Renal pelvis (tissue), 4 donors: ENCODE measurements around the gene RASGRP4. TPM values are rescaled to one million over a fixed set of nuclear protein-coding genes. Genes with fewer than 3 reads are reported as not detected.
"Not testable (repeated sequence)": the region's sequence is repeated elsewhere in the genome, so short reads cannot be mapped to it uniquely, and the experiment has no call there.

Experiments
- DNase-seq: peaks from one replicate; pipeline ENCODE4 v3.0.0-alpha.2; 2013
- polyA plus RNA-seq, 3 donors: library from polyadenylated mRNA; unstranded; fragments of 120-200 nt; gene quantifications; one replicate each; pipeline ENCODE4 v1.2.1, GENCODE V29; 2013; ENCODE audit not compliant: insufficient read length in 3 of 3

RASGRP4 gene
- polyA plus RNA-seq, 3 donors, result 0.81 to 0.96 (median 0.84) TPM

GRCh38 chr19:38417146-38417543, 8.9 kb downstream of the RASGRP4 start:
- DNase-seq, result no peak

GRCh38 chr19:38413416-38413815, 12.6 kb downstream of the RASGRP4 start:
- DNase-seq, result no peak

GRCh38 chr19:38412961-38413360, 13.1 kb downstream of the RASGRP4 start:
- no peak for DNase-seq

- no peak for DNase-seq
Observed at GRCh38 chr19:38412491-38412890, 13.5 kb downstream of the RASGRP4 start.

GRCh38 chr19:38411898-38412297, 14.1 kb downstream of the RASGRP4 start:
- DNase-seq, result not testable (repeated sequence)

- DNase-seq, result no peak
Observed at GRCh38 chr19:38411041-38411712, 14.8 kb downstream of the RASGRP4 start.

- DNase-seq, result not testable (repeated sequence)
Observed at GRCh38 chr19:38410407-38410806, 15.6 kb downstream of the RASGRP4 start.

- no peak for DNase-seq
Observed at GRCh38 chr19:38409631-38410133, 16.3 kb downstream of the RASGRP4 start.

GRCh38 chr19:38405276-38405675, 20.7 kb downstream of the RASGRP4 start:
- no peak for DNase-seq

- no peak for DNase-seq
Observed at GRCh38 chr19:38404858-38405257, 21.2 kb downstream of the RASGRP4 start.

GRCh38 chr19:38402967-38403674, 22.9 kb downstream of the RASGRP4 start, which contains the start of gene FAM98C:
FAM98C (plus strand) TSS chr19:38403093; CDS start chr19:38403154, 61 bp downstream.
- peak; percentile 97 for DNase-seq

GRCh38 chr19:38402623-38402966, 23.4 kb downstream of the RASGRP4 start:
- DNase-seq, result no peak

- DNase-seq, result no peak
Observed at GRCh38 chr19:38401148-38401547, 24.9 kb downstream of the RASGRP4 start.

GRCh38 chr19:38400361-38400760, 25.7 kb downstream of the RASGRP4 start:
- no peak for DNase-seq

GRCh38 chr19:38399537-38399936, 26.5 kb downstream of the RASGRP4 start:
- DNase-seq, result no peak

- no peak for DNase-seq
Observed at GRCh38 chr19:38399081-38399480, 26.9 kb downstream of the RASGRP4 start.

- DNase-seq, result no peak
Observed at GRCh38 chr19:38395381-38396114, 30.5 kb downstream of the RASGRP4 start.

- DNase-seq, result peak; percentile 74
Observed at GRCh38 chr19:38394488-38394887, 31.5 kb downstream of the RASGRP4 start.

- DNase-seq, result no peak
Observed at GRCh38 chr19:38392707-38393308, 33.2 kb downstream of the RASGRP4 start.

- DNase-seq, result no peak
Observed at GRCh38 chr19:38391911-38392464, 34.0 kb downstream of the RASGRP4 start.

GRCh38 chr19:38389957-38390924, 35.8 kb downstream of the RASGRP4 start:
- DNase-seq, result no peak
